GM23338 (cell line): ENCODE measurements around the gene PPIL1. TPM values are rescaled to one million over a fixed set of nuclear protein-coding genes. Genes with fewer than 3 reads are reported as not detected.

Source experiments
- ATAC-seq: fragments of 200-7000 bp; cut with Tn5 transposase; 3 replicates; pipeline ENCODE4 v1.9.1; 2020
- DNase-seq: peaks from one replicate; pipeline ENCODE4 v3.0.0-alpha.2; 2015; ENCODE audit warnings: low spot score
- H2AFZ ChIP-seq: fragments of 200-600 bp; sonication (generic); 2 replicates; pipeline ENCODE4 v1.8.0; 2016; ENCODE audit warnings: antibody characterized with exemption, mild to moderate bottlenecking, moderate library complexity
- H3F3A ChIP-seq: fragments of 200-600 bp; sonication (generic); replicated peaks from 2 replicates; pipeline ENCODE4 v1.8.0; 2017; ENCODE audit warnings: antibody characterized with exemption, mixed run types, low read depth
- H3K27ac ChIP-seq: fragments of 200-600 bp; sonication (generic); 2 replicates; pipeline ENCODE4 v1.6.1; 2016; ENCODE audit warnings: low read depth
- H3K27me3 ChIP-seq: fragments of 200-600 bp; sonication (generic); 2 replicates; pipeline ENCODE4 v1.8.0; 2016; ENCODE audit warnings: mild to moderate bottlenecking, mixed run types, moderate library complexity; ENCODE audit not compliant: insufficient read depth
- H3K36me3 ChIP-seq: fragments of 200-600 bp; sonication (generic); 2 replicates; pipeline ENCODE4 v1.8.0; 2016; ENCODE audit warnings: mild to moderate bottlenecking; ENCODE audit not compliant: insufficient read depth
- H3K4me1 ChIP-seq: fragments of 200-600 bp; sonication (generic); 2 replicates; pipeline ENCODE4 v1.8.0; 2016; ENCODE audit warnings: mild to moderate bottlenecking, moderate library complexity; ENCODE audit not compliant: insufficient read depth
- H3K4me2 ChIP-seq: fragments of 200-600 bp; sonication (generic); 2 replicates; pipeline ENCODE4 v1.7.1; 2017; ENCODE audit warnings: mixed run types
- H3K4me3 ChIP-seq: fragments of 200-600 bp; sonication (generic); 2 replicates; pipeline ENCODE4 v1.6.1; 2016; ENCODE audit warnings: mixed run types
- H3K79me2 ChIP-seq: fragments of 200-600 bp; sonication (generic); replicated peaks from 2 replicates; pipeline ENCODE4 v1.8.0; 2017; ENCODE audit warnings: mild to moderate bottlenecking; ENCODE audit not compliant: insufficient read depth
- H3K9me2 ChIP-seq: fragments of 200-600 bp; sonication (generic); 2 replicates; pipeline ENCODE4 v1.8.0; 2017; ENCODE audit not compliant: insufficient read depth
- H4K20me1 ChIP-seq: fragments of 200-600 bp; sonication (generic); replicated peaks from 2 replicates; pipeline ENCODE4 v1.8.0; 2017; ENCODE audit warnings: mild to moderate bottlenecking; ENCODE audit not compliant: insufficient read depth
- H3K27ac Mint-ChIP-seq: 2 replicates; pipeline ENCODE4 v1.8.0; 2020; ENCODE audit warnings: inconsistent platforms, mild to moderate bottlenecking, moderate library complexity, mixed read lengths
- H3K27me3 Mint-ChIP-seq: 3 replicates; pipeline ENCODE4 v1.8.0; 2022; ENCODE audit warnings: low read depth, mild to moderate bottlenecking, moderate library complexity, mixed read lengths, inconsistent platforms; ENCODE audit not compliant: insufficient read depth, poor library complexity
- H3K36me3 Mint-ChIP-seq: 3 replicates; pipeline ENCODE4 v1.8.0; 2021; ENCODE audit warnings: low read depth, mild to moderate bottlenecking, inconsistent platforms, moderate library complexity, mixed read lengths
- H3K4me1 Mint-ChIP-seq: 3 replicates; pipeline ENCODE4 v1.8.0; 2020; ENCODE audit warnings: mild to moderate bottlenecking, inconsistent platforms, mixed read lengths
- H3K4me3 Mint-ChIP-seq: 3 replicates; pipeline ENCODE4 v1.8.0; 2021; ENCODE audit warnings: moderate library complexity, mild to moderate bottlenecking, inconsistent platforms, mixed read lengths
- H3K9me3 Mint-ChIP-seq: 3 replicates; pipeline ENCODE4 v1.8.0; 2020; ENCODE audit warnings: moderate library complexity, mild to moderate bottlenecking, inconsistent platforms, mixed read lengths
- ETS1 ChIP-seq: IDR thresholded peaks from 2 replicates; pipeline ENCODE4 v1.6.1; 2016; ENCODE audit warnings: antibody characterized with exemption
- EZH2phosphoT487 ChIP-seq: fragments of 200-600 bp; sonication (generic); IDR thresholded peaks from one replicate; pipeline ENCODE4 v1.8.1; 2018; ENCODE audit warnings: antibody characterized with exemption; ENCODE audit not compliant: unreplicated experiment
- NANOG ChIP-seq: IDR thresholded peaks from 2 replicates; pipeline ENCODE4 v1.6.1; 2016; ENCODE audit warnings: antibody characterized with exemption, borderline replicate concordance
- STAT1 ChIP-seq: IDR thresholded peaks from one replicate; pipeline ENCODE4 v1.6.1; 2016; ENCODE audit warnings: antibody characterized with exemption; ENCODE audit not compliant: unreplicated experiment
- ZNF114 ChIP-seq: fragments of 250-450 bp; sonication (Bioruptor Pico); IDR thresholded peaks from 2 replicates; pipeline ENCODE4 v1.5.0; 2020; ENCODE audit warnings: mild to moderate bottlenecking, moderate library complexity
- ZNF331 ChIP-seq: fragments of 250-450 bp; sonication (Bioruptor Pico); IDR thresholded peaks from 2 replicates; pipeline ENCODE4 v1.5.0; 2020; ENCODE audit warnings: low read depth, mild to moderate bottlenecking, moderate library complexity
- ZNF462 ChIP-seq: fragments of 250-450 bp; sonication (Bioruptor Pico); IDR thresholded peaks from 2 replicates; pipeline ENCODE4 v1.5.0; 2020; ENCODE audit warnings: mild to moderate bottlenecking, moderate library complexity
- polyA plus RNA-seq: library from polyadenylated mRNA; unstranded; fragments of >200 nt; fragmentation: Nextera tagmentation; extraction: Ambion mirVana; gene quantifications from 2 replicates; pipeline ENCODE4 v1.2.1, GENCODE V29; 2016
- total RNA-seq: library from RNA; depleted of rRNA; stranded (reverse); fragments of >200 nt; shearing (Covaris generic); gene quantifications from 2 replicates; pipeline ENCODE4 v1.2.3, GENCODE V29; 2014
- TF ChIP-seq, protein P1 (sequence below): IDR thresholded peaks from one replicate; pipeline ENCODE4 v1.6.1; 2018; ENCODE audit warnings: antibody characterized with exemption; ENCODE audit not compliant: unreplicated experiment

Gene PPIL1
- total and polyA plus RNA-seq, 2 experiments from 2014 or later: 57.3 to 79.4 TPM

- Histone ChIP-seq H2AFZ (no peak overlapping the region), H3K4me1 (peaks cover 13% of the 10 kb centered on the region), H3K36me3 (peaks cover 17% of the 10 kb centered on the region), H3K4me3 (no peak overlapping the region), H3K4me2 (no peak overlapping the region), H4K20me1 (peaks cover 36% of the 10 kb centered on the region), H3K79me2 (peaks cover 92% of the 10 kb centered on the region), H3K27me3 (no peaks in the 10 kb centered on the region), H3F3A (0 out of 2 replicates have a peak, but pooled peaks cover 3% of the 10 kb centered on the region), H3K9me2 (no peaks in the 10 kb centered on the region), H3K27ac (no peak overlapping the region; the same call in 1 of the 2 replicates)
- DNase-seq: no peak
- Mint-ChIP-seq H3K4me3 (no peak overlapping the region), H3K27ac (no peak overlapping the region), H3K27me3 (peaks cover 10% of the 10 kb centered on the region), H3K36me3 (peaks cover 65% of the 10 kb centered on the region), H3K9me3 (peaks cover 11% of the 10 kb centered on the region; the same call in 2 of the 3 replicates), H3K4me1 (peaks cover 56% of the 10 kb centered on the region)
- ATAC-seq: no peak
- TF ChIP-seq EZH2phosphoT487 (no peak), STAT1 (no peak)
These were observed 12.3 kb downstream of the PPIL1 start for GRCh38 chr6:36862164-36862847.

DNA sequence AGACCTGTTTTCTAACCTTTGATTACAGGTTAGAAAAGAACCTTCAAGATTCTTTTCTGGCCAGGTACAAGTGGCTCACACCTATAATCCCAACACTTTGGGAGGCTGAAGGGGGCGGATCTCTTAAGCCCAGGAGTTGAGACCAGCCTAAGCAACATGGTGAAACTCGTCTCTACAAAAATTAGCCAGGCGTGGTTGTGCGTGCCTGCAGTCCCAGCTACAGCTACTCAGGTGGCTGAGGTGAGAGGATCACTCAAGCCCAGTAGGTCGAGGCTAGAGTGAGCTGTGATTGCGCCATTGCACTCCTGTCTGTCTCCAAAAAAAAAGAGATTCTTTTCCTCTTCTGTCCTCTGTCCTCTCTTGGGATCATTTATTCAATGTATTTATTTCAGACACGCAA lies 14.5 kb downstream of the PPIL1 start:
- Histone ChIP-seq H2AFZ (no peak overlapping the region), H3K27me3 (no peaks in the 10 kb centered on the region), H3F3A (0 out of 2 replicates have a peak, but pooled peaks cover 3% of the 10 kb centered on the region), H3K4me2 (no peak overlapping the region), H4K20me1 (peaks cover 16% of the 10 kb centered on the region; the same call in 1 of the 2 replicates), H3K4me1 (peaks cover 13% of the 10 kb centered on the region), H3K79me2 (peaks cover 80% of the 10 kb centered on the region), H3K36me3 (peaks cover 16% of the 10 kb centered on the region), H3K27ac (peak overlapping the region; percentile 93; the same call in 1 of the 2 replicates), H3K9me2 (no peaks in the 10 kb centered on the region), H3K4me3 (no peak overlapping the region)
- no peak overlapping the region for H3K27ac Mint-ChIP-seq
- peaks cover 75% of the 10 kb centered on the region for H3K36me3 Mint-ChIP-seq
- ATAC-seq: no peak
- peaks cover 45% of the 10 kb centered on the region for H3K4me1 Mint-ChIP-seq
- peaks cover 12% of the 10 kb centered on the region for H3K27me3 Mint-ChIP-seq
- no peak overlapping the region for H3K4me3 Mint-ChIP-seq
- no peak for DNase-seq
- H3K9me3 Mint-ChIP-seq: peaks cover 14% of the 10 kb centered on the region; the same call in 2 of the 3 replicates
- TF ChIP-seq, protein P1, sequence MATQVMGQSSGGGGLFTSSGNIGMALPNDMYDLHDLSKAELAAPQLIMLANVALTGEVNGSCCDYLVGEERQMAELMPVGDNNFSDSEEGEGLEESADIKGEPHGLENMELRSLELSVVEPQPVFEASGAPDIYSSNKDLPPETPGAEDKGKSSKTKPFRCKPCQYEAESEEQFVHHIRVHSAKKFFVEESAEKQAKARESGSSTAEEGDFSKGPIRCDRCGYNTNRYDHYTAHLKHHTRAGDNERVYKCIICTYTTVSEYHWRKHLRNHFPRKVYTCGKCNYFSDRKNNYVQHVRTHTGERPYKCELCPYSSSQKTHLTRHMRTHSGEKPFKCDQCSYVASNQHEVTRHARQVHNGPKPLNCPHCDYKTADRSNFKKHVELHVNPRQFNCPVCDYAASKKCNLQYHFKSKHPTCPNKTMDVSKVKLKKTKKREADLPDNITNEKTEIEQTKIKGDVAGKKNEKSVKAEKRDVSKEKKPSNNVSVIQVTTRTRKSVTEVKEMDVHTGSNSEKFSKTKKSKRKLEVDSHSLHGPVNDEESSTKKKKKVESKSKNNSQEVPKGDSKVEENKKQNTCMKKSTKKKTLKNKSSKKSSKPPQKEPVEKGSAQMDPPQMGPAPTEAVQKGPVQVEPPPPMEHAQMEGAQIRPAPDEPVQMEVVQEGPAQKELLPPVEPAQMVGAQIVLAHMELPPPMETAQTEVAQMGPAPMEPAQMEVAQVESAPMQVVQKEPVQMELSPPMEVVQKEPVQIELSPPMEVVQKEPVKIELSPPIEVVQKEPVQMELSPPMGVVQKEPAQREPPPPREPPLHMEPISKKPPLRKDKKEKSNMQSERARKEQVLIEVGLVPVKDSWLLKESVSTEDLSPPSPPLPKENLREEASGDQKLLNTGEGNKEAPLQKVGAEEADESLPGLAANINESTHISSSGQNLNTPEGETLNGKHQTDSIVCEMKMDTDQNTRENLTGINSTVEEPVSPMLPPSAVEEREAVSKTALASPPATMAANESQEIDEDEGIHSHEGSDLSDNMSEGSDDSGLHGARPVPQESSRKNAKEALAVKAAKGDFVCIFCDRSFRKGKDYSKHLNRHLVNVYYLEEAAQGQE: no peak
- TF ChIP-seq ZNF114 (CRISPR knock-in tag): no peak
- no peak for TF ChIP-seq NANOG
- no peak for TF ChIP-seq ETS1
- no peak for TF ChIP-seq ZNF462
- no peak for TF ChIP-seq ZNF331 (CRISPR knock-in tag)
